PFSK-1 (cell line): ENCODE results near the gene HAP1.

ENCODE experiments used
- POLR2AphosphoS5 ChIP-seq: IDR thresholded peaks from 2 replicates; pipeline ENCODE4 v1.6.1; 2012; ENCODE audit warnings: low read depth, mild to moderate bottlenecking, control low read depth, low read length, moderate library complexity
- TF ChIP-seq, protein P1 (sequence below), 2 experiments: IDR thresholded peaks; 2 replicates each; pipeline versions ENCODE4 v1.6.1 to v1.8.0; 2011 to 2012; ENCODE audit warnings: low read depth in 2 of 2, low read length in 2 of 2, control low read depth in 1 of 2, inconsistent platforms in 1 of 2, mild to moderate bottlenecking in 1 of 2, moderate library complexity in 1 of 2; ENCODE audit not compliant: insufficient read depth in 1 of 2

DNA sequence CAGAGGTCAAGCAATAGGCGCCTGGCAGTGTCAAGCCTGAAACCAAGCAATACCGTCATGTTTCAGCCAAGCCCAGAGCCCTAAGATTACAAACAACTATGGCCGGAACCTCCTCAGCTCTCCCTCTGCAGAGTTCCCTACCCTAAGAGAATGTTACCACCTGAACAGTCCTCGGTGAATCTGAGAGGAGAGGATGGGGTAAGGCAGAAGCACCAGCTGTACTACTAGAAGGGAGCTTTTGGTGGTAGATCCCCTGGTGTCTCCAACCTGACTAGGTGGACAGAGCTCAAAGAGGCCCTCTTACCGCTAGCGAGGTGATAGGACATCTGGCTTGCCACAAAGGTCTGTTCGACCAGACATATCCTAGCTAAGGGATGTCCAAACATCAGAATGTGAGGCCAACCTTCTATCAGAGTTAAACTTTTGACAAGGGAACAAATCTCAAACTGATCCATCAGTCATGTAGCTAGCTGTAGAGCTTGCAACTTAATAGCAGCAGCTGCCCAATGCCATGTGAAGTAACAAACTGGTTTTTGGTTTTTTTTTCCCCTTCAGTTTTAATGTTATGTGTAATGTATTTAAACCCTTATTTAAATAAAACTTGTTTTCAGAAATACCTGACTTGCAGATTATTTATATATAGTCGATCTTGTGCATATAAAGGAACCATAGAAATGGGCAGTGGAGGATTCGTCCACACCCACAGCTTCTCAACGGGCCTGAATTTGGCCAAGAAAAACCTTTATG is 43.2 kb downstream of the HAP1 start:
- TF ChIP-seq, protein P1, sequence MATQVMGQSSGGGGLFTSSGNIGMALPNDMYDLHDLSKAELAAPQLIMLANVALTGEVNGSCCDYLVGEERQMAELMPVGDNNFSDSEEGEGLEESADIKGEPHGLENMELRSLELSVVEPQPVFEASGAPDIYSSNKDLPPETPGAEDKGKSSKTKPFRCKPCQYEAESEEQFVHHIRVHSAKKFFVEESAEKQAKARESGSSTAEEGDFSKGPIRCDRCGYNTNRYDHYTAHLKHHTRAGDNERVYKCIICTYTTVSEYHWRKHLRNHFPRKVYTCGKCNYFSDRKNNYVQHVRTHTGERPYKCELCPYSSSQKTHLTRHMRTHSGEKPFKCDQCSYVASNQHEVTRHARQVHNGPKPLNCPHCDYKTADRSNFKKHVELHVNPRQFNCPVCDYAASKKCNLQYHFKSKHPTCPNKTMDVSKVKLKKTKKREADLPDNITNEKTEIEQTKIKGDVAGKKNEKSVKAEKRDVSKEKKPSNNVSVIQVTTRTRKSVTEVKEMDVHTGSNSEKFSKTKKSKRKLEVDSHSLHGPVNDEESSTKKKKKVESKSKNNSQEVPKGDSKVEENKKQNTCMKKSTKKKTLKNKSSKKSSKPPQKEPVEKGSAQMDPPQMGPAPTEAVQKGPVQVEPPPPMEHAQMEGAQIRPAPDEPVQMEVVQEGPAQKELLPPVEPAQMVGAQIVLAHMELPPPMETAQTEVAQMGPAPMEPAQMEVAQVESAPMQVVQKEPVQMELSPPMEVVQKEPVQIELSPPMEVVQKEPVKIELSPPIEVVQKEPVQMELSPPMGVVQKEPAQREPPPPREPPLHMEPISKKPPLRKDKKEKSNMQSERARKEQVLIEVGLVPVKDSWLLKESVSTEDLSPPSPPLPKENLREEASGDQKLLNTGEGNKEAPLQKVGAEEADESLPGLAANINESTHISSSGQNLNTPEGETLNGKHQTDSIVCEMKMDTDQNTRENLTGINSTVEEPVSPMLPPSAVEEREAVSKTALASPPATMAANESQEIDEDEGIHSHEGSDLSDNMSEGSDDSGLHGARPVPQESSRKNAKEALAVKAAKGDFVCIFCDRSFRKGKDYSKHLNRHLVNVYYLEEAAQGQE (IDR thresholded peaks at IDR 0.05; ENCODE audit: insufficient read depth in 1 of 2, low read depth in 2 of 2, low read length in 2 of 2) = no peak
- TF ChIP-seq POLR2AphosphoS5 = peak; percentile 49; the same call in 1 of the 2 replicates
